SK-N-SH treated with all-trans-retinoic acid at 6 μM for 48 hours (cell line): ENCODE data around the gene USP48.
A peak's percentile ranks its signal among the peaks of the same experiment; 100 is the strongest.

Experiments
- ATAC-seq: fragments of 200-7000 bp; cut with Tn5 transposase; 3 replicates; pipeline ENCODE4 v1.9.1; 2020; ENCODE audit warnings: mild to moderate bottlenecking, moderate library complexity
- ARNTL ChIP-seq: fragments of 450-650 bp; formaldehyde crosslinking; IDR thresholded peaks from 2 replicates; pipeline ENCODE4 v1.5.0; 2020; ENCODE audit warnings: low read depth, mild to moderate bottlenecking, moderate library complexity, borderline replicate concordance
- BACH2 ChIP-seq: fragments of 250-450 bp; sonication (Bioruptor Pico); IDR thresholded peaks from 2 replicates; pipeline ENCODE4 v1.9.0; 2021; ENCODE audit warnings: mild to moderate bottlenecking, borderline replicate concordance
- CSDC2 ChIP-seq: fragments of 250-450 bp; sonication (Bioruptor Pico); IDR thresholded peaks from 2 replicates; pipeline ENCODE4 v1.5.0; 2020; ENCODE audit warnings: mild to moderate bottlenecking, moderate library complexity
- CSRNP3 ChIP-seq: fragments of 250-450 bp; sonication (Bioruptor Pico); IDR thresholded peaks from 2 replicates; pipeline ENCODE4 v1.5.1; 2021; ENCODE audit warnings: mild to moderate bottlenecking, moderate library complexity
- ESRRG ChIP-seq: fragments of 250-450 bp; sonication (Bioruptor Pico); IDR thresholded peaks from 2 replicates; pipeline ENCODE4 v1.6.1; 2021; ENCODE audit warnings: mild to moderate bottlenecking
- GLIS3 ChIP-seq: fragments of 250-450 bp; sonication (Bioruptor Pico); IDR thresholded peaks from 2 replicates; pipeline ENCODE4 v1.5.0; 2020; ENCODE audit warnings: mild to moderate bottlenecking, moderate library complexity
- ISL1 ChIP-seq: fragments of 250-450 bp; sonication (Bioruptor Pico); IDR thresholded peaks from 2 replicates; pipeline ENCODE4 v2.1.2; 2022; ENCODE audit warnings: mild to moderate bottlenecking, moderate library complexity
- OSR1 ChIP-seq: fragments of 250-450 bp; sonication (Bioruptor Pico); IDR thresholded peaks from 2 replicates; pipeline ENCODE4 v1.8.0; 2022; ENCODE audit warnings: moderate library complexity, mild to moderate bottlenecking, inconsistent platforms
- PPARA ChIP-seq: fragments of 250-450 bp; sonication (Bioruptor Pico); IDR thresholded peaks from 2 replicates; pipeline ENCODE4 v1.5.0; 2020; ENCODE audit warnings: mild to moderate bottlenecking, borderline replicate concordance
- RARB ChIP-seq: fragments of 250-450 bp; sonication (Bioruptor Pico); IDR thresholded peaks from 2 replicates; pipeline ENCODE4 v1.8.0; 2021; ENCODE audit warnings: mild to moderate bottlenecking, moderate library complexity
- SNAI2 ChIP-seq: fragments of 250-450 bp; sonication (Bioruptor Pico); IDR thresholded peaks from 2 replicates; pipeline ENCODE4 v1.5.0; 2020; ENCODE audit warnings: mild to moderate bottlenecking, moderate library complexity
- TCF4 ChIP-seq: fragments of 250-450 bp; sonication (Bioruptor Pico); IDR thresholded peaks from 2 replicates; pipeline ENCODE4 v1.8.0; 2021; ENCODE audit warnings: mild to moderate bottlenecking, moderate library complexity, borderline replicate concordance
- TOX ChIP-seq: fragments of 250-450 bp; sonication (Bioruptor Pico); IDR thresholded peaks from 2 replicates; pipeline ENCODE4 v1.8.0; 2021; ENCODE audit warnings: mild to moderate bottlenecking, moderate library complexity, borderline replicate concordance
- ZC3H10 ChIP-seq: fragments of 250-450 bp; sonication (Bioruptor Pico); IDR thresholded peaks from 2 replicates; pipeline ENCODE4 v1.5.1; 2021; ENCODE audit warnings: mild to moderate bottlenecking, moderate library complexity
- ZFP3 ChIP-seq: fragments of 250-450 bp; sonication (Bioruptor Pico); IDR thresholded peaks from 2 replicates; pipeline ENCODE4 v1.5.0; 2020; ENCODE audit warnings: mild to moderate bottlenecking, moderate library complexity
- ZNF565 ChIP-seq: fragments of 450-650 bp; formaldehyde crosslinking; conservative IDR thresholded peaks from 2 replicates; pipeline ENCODE4 v1.5.0; 2020; ENCODE audit warnings: low read depth, mild to moderate bottlenecking, moderate library complexity
- ZNF70 ChIP-seq: fragments of 450-650 bp; formaldehyde crosslinking; IDR thresholded peaks from 2 replicates; pipeline ENCODE4 v1.5.0; 2020; ENCODE audit warnings: mild to moderate bottlenecking, moderate library complexity
- ZNF8 ChIP-seq: fragments of 450-650 bp; formaldehyde crosslinking; IDR thresholded peaks from 2 replicates; pipeline ENCODE4 v1.5.0; 2020; ENCODE audit warnings: mild to moderate bottlenecking, moderate library complexity
- TF ChIP-seq, protein P1 (sequence below): fragments of 250-450 bp; sonication (Bioruptor Pico); IDR thresholded peaks from 2 replicates; pipeline ENCODE4 v1.8.0; 2021; ENCODE audit warnings: low read depth, mild to moderate bottlenecking, moderate library complexity, borderline replicate concordance
- TF ChIP-seq, protein P2 (sequence below): fragments of 250-450 bp; sonication (Bioruptor Pico); IDR thresholded peaks from 2 replicates; pipeline ENCODE4 v1.8.0; 2020; ENCODE audit warnings: mild to moderate bottlenecking, moderate library complexity, borderline replicate concordance
- TF ChIP-seq, protein P3 (sequence below): fragments of 250-450 bp; sonication (Bioruptor Pico); IDR thresholded peaks from 2 replicates; pipeline ENCODE4 v1.5.0; 2020; ENCODE audit warnings: mild to moderate bottlenecking, moderate library complexity
- TF ChIP-seq, protein P4 (sequence below): fragments of 250-450 bp; sonication (Bioruptor Pico); IDR thresholded peaks from 2 replicates; pipeline ENCODE4 v1.5.1; 2020; ENCODE audit warnings: low read depth, mild to moderate bottlenecking, moderate library complexity

The USP48 gene

GRCh38 chr1:21680918-21681317 is 102.0 kb downstream of the USP48 start:
- no peak; the same call in 2 of the 3 replicates for ATAC-seq
- TF ChIP-seq ISL1 (CRISPR knock-in tag): no peak
- TF ChIP-seq ZC3H10 (CRISPR knock-in tag): no peak
- TF ChIP-seq ZNF8 (CRISPR knock-in tag): no peak
- TF ChIP-seq, protein P1, sequence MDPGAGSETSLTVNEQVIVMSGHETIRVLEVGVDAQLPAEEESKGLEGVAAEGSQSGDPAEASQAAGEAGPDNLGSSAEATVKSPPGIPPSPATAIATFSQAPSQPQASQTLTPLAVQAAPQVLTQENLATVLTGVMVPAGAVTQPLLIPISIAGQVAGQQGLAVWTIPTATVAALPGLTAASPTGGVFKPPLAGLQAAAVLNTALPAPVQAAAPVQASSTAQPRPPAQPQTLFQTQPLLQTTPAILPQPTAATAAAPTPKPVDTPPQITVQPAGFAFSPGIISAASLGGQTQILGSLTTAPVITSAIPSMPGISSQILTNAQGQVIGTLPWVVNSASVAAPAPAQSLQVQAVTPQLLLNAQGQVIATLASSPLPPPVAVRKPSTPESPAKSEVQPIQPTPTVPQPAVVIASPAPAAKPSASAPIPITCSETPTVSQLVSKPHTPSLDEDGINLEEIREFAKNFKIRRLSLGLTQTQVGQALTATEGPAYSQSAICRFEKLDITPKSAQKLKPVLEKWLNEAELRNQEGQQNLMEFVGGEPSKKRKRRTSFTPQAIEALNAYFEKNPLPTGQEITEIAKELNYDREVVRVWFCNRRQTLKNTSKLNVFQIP (CRISPR knock-in tag): no peak
- no peak for TF ChIP-seq ZNF565 (CRISPR knock-in tag)
- TF ChIP-seq ZFP3 (CRISPR knock-in tag): no peak
- no peak for TF ChIP-seq TCF4 (CRISPR knock-in tag)
- TF ChIP-seq, protein P2, sequence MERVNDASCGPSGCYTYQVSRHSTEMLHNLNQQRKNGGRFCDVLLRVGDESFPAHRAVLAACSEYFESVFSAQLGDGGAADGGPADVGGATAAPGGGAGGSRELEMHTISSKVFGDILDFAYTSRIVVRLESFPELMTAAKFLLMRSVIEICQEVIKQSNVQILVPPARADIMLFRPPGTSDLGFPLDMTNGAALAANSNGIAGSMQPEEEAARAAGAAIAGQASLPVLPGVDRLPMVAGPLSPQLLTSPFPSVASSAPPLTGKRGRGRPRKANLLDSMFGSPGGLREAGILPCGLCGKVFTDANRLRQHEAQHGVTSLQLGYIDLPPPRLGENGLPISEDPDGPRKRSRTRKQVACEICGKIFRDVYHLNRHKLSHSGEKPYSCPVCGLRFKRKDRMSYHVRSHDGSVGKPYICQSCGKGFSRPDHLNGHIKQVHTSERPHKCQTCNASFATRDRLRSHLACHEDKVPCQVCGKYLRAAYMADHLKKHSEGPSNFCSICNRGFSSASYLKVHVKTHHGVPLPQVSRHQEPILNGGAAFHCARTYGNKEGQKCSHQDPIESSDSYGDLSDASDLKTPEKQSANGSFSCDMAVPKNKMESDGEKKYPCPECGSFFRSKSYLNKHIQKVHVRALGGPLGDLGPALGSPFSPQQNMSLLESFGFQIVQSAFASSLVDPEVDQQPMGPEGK (CRISPR knock-in tag): no peak
- no peak for TF ChIP-seq OSR1 (CRISPR knock-in tag)
- TF ChIP-seq ZNF70: no peak
- no peak for TF ChIP-seq ARNTL (CRISPR knock-in tag)
- TF ChIP-seq RARB (CRISPR knock-in tag): no peak
- no peak for TF ChIP-seq TOX
- TF ChIP-seq BACH2 (CRISPR knock-in tag): no peak
- no peak for TF ChIP-seq CSRNP3
- TF ChIP-seq PPARA (CRISPR knock-in tag): no peak
- TF ChIP-seq CSDC2 (CRISPR knock-in tag): no peak
- TF ChIP-seq SNAI2 (CRISPR knock-in tag): no peak
- no peak for TF ChIP-seq ESRRG (CRISPR knock-in tag)

GRCh38 chr1:21680381-21680780 is 102.6 kb downstream of the USP48 start:
- TF ChIP-seq TCF4 (CRISPR knock-in tag) (peak; percentile 38; the same call in 1 of the 2 replicates), ARNTL (CRISPR knock-in tag) (no peak)
- ATAC-seq: no peak

GRCh38 chr1:21677168-21677567 is 105.8 kb downstream of the USP48 start:
- TF ChIP-seq PPARA (CRISPR knock-in tag) (no peak), ARNTL (CRISPR knock-in tag) (no peak), ZNF70 (no peak), ISL1 (CRISPR knock-in tag) (no peak), CSDC2 (CRISPR knock-in tag) (no peak), ZC3H10 (CRISPR knock-in tag) (no peak), GLIS3 (CRISPR knock-in tag) (no peak), ESRRG (CRISPR knock-in tag) (no peak), TOX (no peak), SNAI2 (CRISPR knock-in tag) (no peak)
- TF ChIP-seq, protein P3, sequence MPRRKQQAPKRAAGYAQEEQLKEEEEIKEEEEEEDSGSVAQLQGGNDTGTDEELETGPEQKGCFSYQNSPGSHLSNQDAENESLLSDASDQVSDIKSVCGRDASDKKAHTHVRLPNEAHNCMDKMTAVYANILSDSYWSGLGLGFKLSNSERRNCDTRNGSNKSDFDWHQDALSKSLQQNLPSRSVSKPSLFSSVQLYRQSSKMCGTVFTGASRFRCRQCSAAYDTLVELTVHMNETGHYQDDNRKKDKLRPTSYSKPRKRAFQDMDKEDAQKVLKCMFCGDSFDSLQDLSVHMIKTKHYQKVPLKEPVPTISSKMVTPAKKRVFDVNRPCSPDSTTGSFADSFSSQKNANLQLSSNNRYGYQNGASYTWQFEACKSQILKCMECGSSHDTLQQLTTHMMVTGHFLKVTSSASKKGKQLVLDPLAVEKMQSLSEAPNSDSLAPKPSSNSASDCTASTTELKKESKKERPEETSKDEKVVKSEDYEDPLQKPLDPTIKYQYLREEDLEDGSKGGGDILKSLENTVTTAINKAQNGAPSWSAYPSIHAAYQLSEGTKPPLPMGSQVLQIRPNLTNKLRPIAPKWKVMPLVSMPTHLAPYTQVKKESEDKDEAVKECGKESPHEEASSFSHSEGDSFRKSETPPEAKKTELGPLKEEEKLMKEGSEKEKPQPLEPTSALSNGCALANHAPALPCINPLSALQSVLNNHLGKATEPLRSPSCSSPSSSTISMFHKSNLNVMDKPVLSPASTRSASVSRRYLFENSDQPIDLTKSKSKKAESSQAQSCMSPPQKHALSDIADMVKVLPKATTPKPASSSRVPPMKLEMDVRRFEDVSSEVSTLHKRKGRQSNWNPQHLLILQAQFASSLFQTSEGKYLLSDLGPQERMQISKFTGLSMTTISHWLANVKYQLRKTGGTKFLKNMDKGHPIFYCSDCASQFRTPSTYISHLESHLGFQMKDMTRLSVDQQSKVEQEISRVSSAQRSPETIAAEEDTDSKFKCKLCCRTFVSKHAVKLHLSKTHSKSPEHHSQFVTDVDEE (CRISPR knock-in tag): no peak
- TF ChIP-seq, protein P4, sequence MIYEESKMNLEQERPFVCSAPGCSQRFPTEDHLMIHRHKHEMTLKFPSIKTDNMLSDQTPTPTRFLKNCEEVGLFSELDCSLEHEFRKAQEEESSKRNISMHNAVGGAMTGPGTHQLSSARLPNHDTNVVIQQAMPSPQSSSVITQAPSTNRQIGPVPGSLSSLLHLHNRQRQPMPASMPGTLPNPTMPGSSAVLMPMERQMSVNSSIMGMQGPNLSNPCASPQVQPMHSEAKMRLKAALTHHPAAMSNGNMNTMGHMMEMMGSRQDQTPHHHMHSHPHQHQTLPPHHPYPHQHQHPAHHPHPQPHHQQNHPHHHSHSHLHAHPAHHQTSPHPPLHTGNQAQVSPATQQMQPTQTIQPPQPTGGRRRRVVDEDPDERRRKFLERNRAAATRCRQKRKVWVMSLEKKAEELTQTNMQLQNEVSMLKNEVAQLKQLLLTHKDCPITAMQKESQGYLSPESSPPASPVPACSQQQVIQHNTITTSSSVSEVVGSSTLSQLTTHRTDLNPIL (CRISPR knock-in tag): no peak
- TF ChIP-seq, protein P2 (CRISPR knock-in tag): no peak
- TF ChIP-seq, protein P1 (CRISPR knock-in tag): no peak
- no peak for ATAC-seq
